GM21423 (cell line): ENCODE measurements around the gene CFAP70.
A peak's percentile ranks its signal among the peaks of the same experiment; 100 is the strongest.
"Not testable (repeated sequence)": the region's sequence is repeated elsewhere in the genome, so short reads cannot be mapped to it uniquely, and the experiment has no call there.

Experiments used
- ATAC-seq: cut with Tn5 transposase; IDR thresholded peaks from one replicate; pipeline ENCODE4 v1.9.1; 2021; ENCODE audit warnings: mild to moderate bottlenecking, moderate library complexity; ENCODE audit not compliant: unreplicated experiment

CFAP70 gene

GRCh38 chr10:73258612-73259011, 100.1 kb downstream of the CFAP70 start:
- not testable (repeated sequence) for ATAC-seq

- no peak for ATAC-seq
Observed at GRCh38 chr10:73253225-73253555, 105.5 kb downstream of the CFAP70 start.

GRCh38 chr10:73252445-73253224, 106.0 kb downstream of the CFAP70 start, which contains the start of gene MRPS16:
MRPS16 (minus strand) TSS chr10:73252644; CDS start chr10:73252482, 162 bp downstream.
- peak; percentile 82 for ATAC-seq

- no peak for ATAC-seq
Observed at GRCh38 chr10:73251683-73252444, 106.8 kb downstream of the CFAP70 start.

GRCh38 chr10:73248259-73248724, 110.4 kb downstream of the CFAP70 start:
- no peak for ATAC-seq

GRCh38 chr10:73247509-73248258, 111.0 kb downstream of the CFAP70 start:
- ATAC-seq = no peak

- ATAC-seq = peak; percentile 82
Observed at GRCh38 chr10:73246646-73247508, 111.8 kb downstream of the CFAP70 start, which contains the start of gene DNAJC9. DNAJC9 (minus strand) TSS chr10:73247255; CDS start chr10:73247189, 66 bp downstream.

- ATAC-seq = no peak
Observed at GRCh38 chr10:73246322-73246645, 112.4 kb downstream of the CFAP70 start.

GRCh38 chr10:73244866-73245477, 113.7 kb downstream of the CFAP70 start:
- ATAC-seq = no peak

GRCh38 chr10:73239908-73240307, 118.8 kb downstream of the CFAP70 start:
- ATAC-seq = no peak

GRCh38 chr10:73238990-73239566, 119.6 kb downstream of the CFAP70 start:
- no peak for ATAC-seq

GRCh38 chr10:73234695-73235094, 124.0 kb downstream of the CFAP70 start:
- no peak for ATAC-seq

GRCh38 chr10:73233883-73234282, 124.8 kb downstream of the CFAP70 start:
- ATAC-seq = no peak

- ATAC-seq = no peak
Observed at GRCh38 chr10:73232887-73233286, 125.8 kb downstream of the CFAP70 start.

GRCh38 chr10:73229567-73229966, 129.1 kb downstream of the CFAP70 start:
- ATAC-seq = no peak

GRCh38 chr10:73228247-73228646, 130.4 kb downstream of the CFAP70 start:
- ATAC-seq = no peak

- no peak for ATAC-seq
Observed at GRCh38 chr10:73226663-73227062, 132.0 kb downstream of the CFAP70 start.

GRCh38 chr10:73225518-73225917, 133.1 kb downstream of the CFAP70 start:
- no peak for ATAC-seq

- no peak for ATAC-seq
Observed at GRCh38 chr10:73220989-73221388, 137.7 kb downstream of the CFAP70 start.

GRCh38 chr10:73219384-73219783, 139.3 kb downstream of the CFAP70 start:
- no peak for ATAC-seq
